Neural progenitor cell (in vitro differentiated cells): ENCODE results near the gene CMTM1. TPM values are rescaled to one million over a fixed set of nuclear protein-coding genes. Genes with fewer than 3 reads are reported as not detected.
A peak's percentile ranks its signal among the peaks of the same experiment; 100 is the strongest.

Experiments
- DNase-seq: peaks from one replicate; pipeline ENCODE4 v3.0.0-alpha.2; 2016; ENCODE audit warnings: low spot score
- H2AFZ ChIP-seq: fragments of 200-600 bp; sonication (generic); replicated peaks from 2 replicates; pipeline ENCODE4 v1.6.1; 2016; ENCODE audit warnings: antibody characterized with exemption
- H3F3A ChIP-seq: fragments of 200-600 bp; sonication (generic); 2 replicates; pipeline ENCODE4 v1.6.1; 2016; ENCODE audit warnings: antibody characterized with exemption, low read depth
- H3K27ac ChIP-seq: fragments of 200-600 bp; sonication (generic); 2 replicates; pipeline ENCODE4 v1.5.1; 2016; ENCODE audit warnings: mild to moderate bottlenecking
- H3K27me3 ChIP-seq: fragments of 200-600 bp; sonication (generic); 2 replicates; pipeline ENCODE4 v1.6.1; 2016; ENCODE audit warnings: mild to moderate bottlenecking, moderate library complexity
- H3K36me3 ChIP-seq: fragments of 200-600 bp; sonication (generic); 2 replicates; pipeline ENCODE4 v1.5.1; 2016
- H3K4me1 ChIP-seq: fragments of 200-600 bp; sonication (generic); 2 replicates; pipeline ENCODE4 v1.6.1; 2016; ENCODE audit warnings: mixed run types
- H3K4me2 ChIP-seq: fragments of 200-600 bp; sonication (generic); 2 replicates; pipeline ENCODE4 v1.6.1; 2016
- H3K4me3 ChIP-seq: fragments of 200-600 bp; sonication (generic); 2 replicates; pipeline ENCODE4 v1.5.1; 2016
- H3K79me2 ChIP-seq: fragments of 200-600 bp; sonication (generic); 2 replicates; pipeline ENCODE4 v1.6.1; 2016; ENCODE audit warnings: low read depth
- H3K9ac ChIP-seq: fragments of 200-600 bp; sonication (generic); 2 replicates; pipeline ENCODE4 v1.6.1; 2016
- H3K9me3 ChIP-seq: fragments of 200-600 bp; sonication (generic); 2 replicates; pipeline ENCODE4 v1.5.1; 2016; ENCODE audit warnings: low read depth
- H4K20me1 ChIP-seq: fragments of 200-600 bp; sonication (generic); 2 replicates; pipeline ENCODE4 v1.6.1; 2016; ENCODE audit warnings: low read depth
- H3K27ac Mint-ChIP-seq: 3 replicates; pipeline ENCODE4 v1.8.0; 2021; ENCODE audit warnings: mixed read lengths
- H3K27me3 Mint-ChIP-seq: 2 replicates; pipeline ENCODE4 v1.8.0; 2022; ENCODE audit warnings: low read depth, mild to moderate bottlenecking, inconsistent platforms, moderate library complexity, mixed read lengths; ENCODE audit not compliant: insufficient read depth
- H3K36me3 Mint-ChIP-seq: 3 replicates; pipeline ENCODE4 v1.8.0; 2021; ENCODE audit warnings: mixed read lengths
- H3K4me1 Mint-ChIP-seq: 3 replicates; pipeline ENCODE4 v1.8.0; 2021; ENCODE audit warnings: mixed read lengths
- H3K4me3 Mint-ChIP-seq: 3 replicates; pipeline ENCODE4 v1.8.0; 2021; ENCODE audit warnings: mild to moderate bottlenecking, moderate library complexity, mixed read lengths
- H3K9me3 Mint-ChIP-seq: 3 replicates; pipeline ENCODE4 v1.8.0; 2020; ENCODE audit warnings: mixed read lengths
- CTCF ChIP-seq: fragments of 200-600 bp; sonication (generic); IDR thresholded peaks from 2 replicates; pipeline ENCODE4 v1.5.1; 2017; ENCODE audit warnings: antibody characterized with exemption, mild to moderate bottlenecking
- EZH2 ChIP-seq: fragments of 200-600 bp; sonication (generic); IDR thresholded peaks from 2 replicates; pipeline ENCODE4 v1.6.1; 2017; ENCODE audit warnings: antibody characterized with exemption, mild to moderate bottlenecking, moderate library complexity
- EZH2phosphoT487 ChIP-seq: fragments of 200-600 bp; sonication (generic); IDR thresholded peaks from 2 replicates; pipeline ENCODE4 v1.6.1; 2017; ENCODE audit warnings: antibody characterized with exemption
- total RNA-seq: library from RNA; depleted of rRNA; stranded (reverse); fragments of >200 nt; gene quantifications from 2 replicates; pipeline ENCODE4 v1.2.3, GENCODE V29; 2015; ENCODE audit warnings: low replicate concordance

Gene CMTM1
- total RNA-seq, 1 donor from 2014 or later = not detected

- Mint-ChIP-seq H3K36me3 (peaks cover 1% of the 10 kb centered on the region), H3K4me3 (no peak within 1 kb of the TSS), H3K27me3 (peaks cover 11% of the 10 kb centered on the region), H3K27ac (no peak within 1 kb of the TSS), H3K9me3 (peaks cover 2% of the 10 kb centered on the region), H3K4me1 (peaks cover 22% of the 10 kb centered on the region)
- Histone ChIP-seq H4K20me1 (no peaks in the 10 kb centered on the region), H3F3A (peaks cover 4% of the 10 kb centered on the region), H3K27me3 (peaks cover 32% of the 10 kb centered on the region), H3K27ac (no peak within 1 kb of the TSS), H3K9me3 (no peaks in the 10 kb centered on the region), H3K4me1 (peaks cover 16% of the 10 kb centered on the region), H3K4me3 (no peak within 1 kb of the TSS), H3K4me2 (peak within 1 kb of the TSS; percentile 1), H3K36me3 (no peaks in the 10 kb centered on the region), H3K79me2 (no peaks in the 10 kb centered on the region), H3K9ac (no peak within 1 kb of the TSS), H2AFZ (no peak within 1 kb of the TSS)
- DNase-seq = no peak
- TF ChIP-seq CTCF (no peak), EZH2phosphoT487 (no peak), EZH2 (peak; percentile 59)
Measured at GRCh38 chr16:66578651-66579531, 12.7 kb downstream of the CMTM1 start, which contains the start of gene CMTM2. TSS of gene CMTM2 (plus strand) at chr16:66579463. CDS start at chr16:66579608, 145 bp downstream.

- Histone ChIP-seq H3K9ac (no peak overlapping the region), H2AFZ (no peak overlapping the region), H3K79me2 (no peaks in the 10 kb centered on the region), H3K4me3 (no peak overlapping the region), H3K4me1 (peaks cover 16% of the 10 kb centered on the region), H4K20me1 (no peaks in the 10 kb centered on the region), H3K4me2 (peak overlapping the region; percentile 1), H3K27ac (no peak overlapping the region), H3K9me3 (no peaks in the 10 kb centered on the region), H3K36me3 (no peaks in the 10 kb centered on the region), H3F3A (no peaks in the 10 kb centered on the region), H3K27me3 (peaks cover 32% of the 10 kb centered on the region)
- H3K4me1 Mint-ChIP-seq = peaks cover 26% of the 10 kb centered on the region
- H3K4me3 Mint-ChIP-seq = no peak overlapping the region
- H3K27me3 Mint-ChIP-seq = peaks cover 11% of the 10 kb centered on the region
- DNase-seq = peak; percentile 54
- H3K27ac Mint-ChIP-seq = peak overlapping the region; percentile 42
- H3K9me3 Mint-ChIP-seq = peaks cover 2% of the 10 kb centered on the region
- peaks cover 1% of the 10 kb centered on the region for H3K36me3 Mint-ChIP-seq
- TF ChIP-seq EZH2phosphoT487 (no peak), CTCF (no peak), EZH2 (no peak)
Measured at GRCh38 chr16:66580605-66581209, 14.5 kb downstream of the CMTM1 start.

- Histone ChIP-seq H3K4me1 (peaks cover 16% of the 10 kb centered on the region), H3F3A (no peaks in the 10 kb centered on the region), H3K36me3 (no peaks in the 10 kb centered on the region), H3K27me3 (peaks cover 32% of the 10 kb centered on the region), H4K20me1 (no peaks in the 10 kb centered on the region), H3K27ac (no peak overlapping the region), H3K9ac (no peak overlapping the region), H3K4me3 (no peak overlapping the region), H3K4me2 (peak overlapping the region; percentile 1), H3K9me3 (no peaks in the 10 kb centered on the region), H3K79me2 (no peaks in the 10 kb centered on the region), H2AFZ (peak overlapping the region; percentile 39)
- H3K27me3 Mint-ChIP-seq = peaks cover 11% of the 10 kb centered on the region
- no peak for DNase-seq
- peaks cover 2% of the 10 kb centered on the region for H3K9me3 Mint-ChIP-seq
- no peak overlapping the region for H3K4me3 Mint-ChIP-seq
- H3K36me3 Mint-ChIP-seq = peaks cover 1% of the 10 kb centered on the region
- no peak overlapping the region for H3K27ac Mint-ChIP-seq
- TF ChIP-seq CTCF = no peak
- no peak for TF ChIP-seq EZH2
- H3K4me1 Mint-ChIP-seq = peaks cover 28% of the 10 kb centered on the region
Measured at GRCh38 chr16:66581246-66581952, 15.2 kb downstream of the CMTM1 start.
